GM19438 (cell line): ENCODE measurements around the gene METTL8.

Experiments used
- ATAC-seq: cut with Tn5 transposase; IDR thresholded peaks from one replicate; pipeline ENCODE4 v1.9.1; 2021; ENCODE audit warnings: low read depth; ENCODE audit not compliant: unreplicated experiment

METTL8 gene

GRCh38 chr2:171433763-171434012 is at the start of gene METTL8:
Gene METTL8, minus strand, starts transcription at chr2:171433990. Its CDS starts 41,805 bp downstream, at chr2:171392185.
- ATAC-seq, result no peak

- no peak for ATAC-seq
Observed at GRCh38 chr2:171482877-171483276, 49.1 kb upstream of the METTL8 start.

- peak; percentile 70 for ATAC-seq
Observed at GRCh38 chr2:171482308-171482707, 48.5 kb upstream of the METTL8 start.

GRCh38 chr2:171480908-171481307 is 47.1 kb upstream of the METTL8 start:
- no peak for ATAC-seq

GRCh38 chr2:171479154-171479814 is 45.5 kb upstream of the METTL8 start:
- ATAC-seq, result no peak

GRCh38 chr2:171478345-171478744 is 44.6 kb upstream of the METTL8 start:
- no peak for ATAC-seq

GRCh38 chr2:171475979-171476378 is 42.2 kb upstream of the METTL8 start:
- ATAC-seq, result no peak

GRCh38 chr2:171470129-171470528 is 36.3 kb upstream of the METTL8 start:
- no peak for ATAC-seq

GRCh38 chr2:171469176-171469575 is 35.4 kb upstream of the METTL8 start:
- no peak for ATAC-seq

- ATAC-seq, result no peak
Observed at GRCh38 chr2:171460537-171460936, 26.7 kb upstream of the METTL8 start.

GRCh38 chr2:171459498-171459897 is 25.7 kb upstream of the METTL8 start:
- no peak for ATAC-seq

- ATAC-seq, result no peak
Observed at GRCh38 chr2:171452773-171453172, 19.0 kb upstream of the METTL8 start.

- no peak for ATAC-seq
Observed at GRCh38 chr2:171451074-171451473, 17.3 kb upstream of the METTL8 start.

- ATAC-seq, result no peak
Observed at GRCh38 chr2:171447675-171448074, 13.9 kb upstream of the METTL8 start.

- no peak for ATAC-seq
Observed at GRCh38 chr2:171441470-171441869, 7.7 kb upstream of the METTL8 start.

GRCh38 chr2:171436307-171436706 is 2.5 kb upstream of the METTL8 start:
- ATAC-seq, result no peak

- ATAC-seq, result peak; percentile 92
Observed at GRCh38 chr2:171434013-171434989, 511 bp upstream of the METTL8 start, which contains the start of gene DCAF17. Gene DCAF17, plus strand, starts transcription at chr2:171434226. Its CDS starts 352 bp downstream, at chr2:171434578.

GRCh38 chr2:171432969-171433762 is 624 bp downstream of the METTL8 start:
- peak; percentile 18 for ATAC-seq

- ATAC-seq, result no peak
Observed at GRCh38 chr2:171432206-171432968, 1.4 kb downstream of the METTL8 start.

- no peak for ATAC-seq
Observed at GRCh38 chr2:171431677-171432167, 2.1 kb downstream of the METTL8 start.
